IPS-NIHi7 (cell line): ENCODE results near the gene SLC3A2.

Source experiments
- DNase-seq: peaks from one replicate; pipeline ENCODE4 v3.0.0; 2012; ENCODE audit warnings: mixed read lengths; ENCODE audit errors: extremely low spot score

Gene SLC3A2

DNA sequence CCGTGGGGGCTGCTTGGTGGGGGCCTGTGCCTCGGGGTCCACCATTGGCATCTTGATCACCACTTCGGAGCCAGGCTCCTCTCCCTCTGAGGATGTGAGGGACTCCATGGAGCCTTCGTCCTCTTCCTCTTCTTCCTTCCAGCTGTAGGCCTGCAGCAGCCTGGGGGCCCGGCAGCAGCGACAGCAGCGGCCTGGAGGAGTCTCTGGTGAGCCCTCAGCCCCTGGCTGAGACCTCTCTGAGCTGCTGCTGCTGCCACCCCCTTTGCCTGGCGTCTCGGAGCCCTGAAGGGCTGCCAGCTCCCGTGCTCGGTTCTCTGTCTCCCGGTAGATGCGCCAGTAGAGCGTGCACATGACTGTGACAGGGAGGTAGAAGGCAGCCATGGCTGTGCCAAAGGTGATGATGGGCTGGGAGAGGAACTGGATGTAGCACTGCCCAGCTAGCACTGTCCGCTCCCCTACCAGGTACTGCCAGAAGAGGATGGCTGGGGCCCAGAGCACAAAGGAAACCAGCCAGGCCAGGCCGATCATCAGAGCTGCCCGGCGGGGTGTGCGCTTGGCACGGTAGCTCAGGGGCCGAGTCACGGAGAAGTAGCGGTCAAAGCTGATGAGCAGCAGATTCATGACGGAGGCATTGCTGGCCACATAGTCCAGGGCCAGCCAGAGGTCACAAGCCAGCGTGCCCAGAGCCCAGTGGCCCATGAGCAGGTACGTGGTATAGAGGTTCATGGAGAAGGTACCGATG is 29.6 kb downstream of the SLC3A2 start:
- no peak for DNase-seq

GRCh38 chr11:62911137-62912130 is 30.7 kb downstream of the SLC3A2 start:
- DNase-seq = no peak

- DNase-seq = no peak
These were observed 31.6 kb downstream of the SLC3A2 start for GRCh38 chr11:62912268-62912667.

DNA sequence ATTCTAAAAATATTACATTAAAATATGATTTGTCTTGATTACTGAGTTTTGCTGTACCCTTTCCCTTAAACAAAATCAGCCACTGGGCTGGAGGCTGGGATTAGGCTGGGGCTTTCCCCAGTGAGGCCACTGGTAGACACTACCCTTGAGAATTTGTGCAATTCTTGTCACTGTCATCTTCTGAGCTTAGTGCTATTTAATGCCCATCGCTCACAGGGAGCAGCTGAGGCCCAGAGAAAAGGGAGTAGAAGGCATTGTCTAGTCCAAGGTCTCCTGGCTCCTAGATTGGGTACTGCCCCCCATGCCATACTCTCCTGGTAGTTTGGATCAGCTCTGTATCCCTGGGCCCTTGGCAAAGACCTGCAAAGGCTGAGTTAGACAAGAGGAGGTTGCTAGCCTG is 33.7 kb downstream of the SLC3A2 start:
- DNase-seq = no peak

DNA sequence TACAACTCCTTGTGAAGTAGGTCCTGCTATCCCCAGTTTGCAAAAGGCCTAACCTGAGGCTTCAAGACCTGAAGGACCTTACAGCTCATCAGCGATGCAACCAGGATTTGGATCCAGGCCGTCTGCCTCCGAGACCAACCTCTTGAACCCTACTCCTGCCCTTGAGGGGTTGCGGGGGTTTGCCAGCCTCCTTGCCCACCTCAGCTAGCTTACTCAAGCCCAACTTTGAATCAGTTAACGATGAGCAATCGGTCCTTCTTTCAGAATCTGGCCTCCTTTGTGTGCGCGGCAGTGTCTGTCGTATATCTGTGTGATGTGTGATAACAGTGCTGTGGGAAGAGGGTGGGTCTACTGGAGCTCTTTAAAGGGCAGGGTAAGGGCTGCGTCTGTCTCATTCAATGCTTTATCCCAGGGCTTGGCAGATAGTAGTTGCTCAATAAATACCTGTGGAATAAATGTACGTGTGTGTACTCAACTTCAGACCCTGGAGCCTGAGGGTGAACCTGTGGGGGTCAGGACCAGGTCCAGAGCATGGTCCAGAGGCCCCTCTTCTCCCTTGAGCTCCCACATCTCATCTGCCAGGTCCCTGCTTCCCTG is 37.3 kb downstream of the SLC3A2 start:
- no peak for DNase-seq

GRCh38 chr11:62918531-62918930 is 37.8 kb downstream of the SLC3A2 start:
- no peak for DNase-seq

- no peak for DNase-seq
These were observed 38.8 kb downstream of the SLC3A2 start for GRCh38 chr11:62919476-62919875.

GRCh38 chr11:62919898-62920640 is 39.4 kb downstream of the SLC3A2 start:
- DNase-seq = no peak

DNA sequence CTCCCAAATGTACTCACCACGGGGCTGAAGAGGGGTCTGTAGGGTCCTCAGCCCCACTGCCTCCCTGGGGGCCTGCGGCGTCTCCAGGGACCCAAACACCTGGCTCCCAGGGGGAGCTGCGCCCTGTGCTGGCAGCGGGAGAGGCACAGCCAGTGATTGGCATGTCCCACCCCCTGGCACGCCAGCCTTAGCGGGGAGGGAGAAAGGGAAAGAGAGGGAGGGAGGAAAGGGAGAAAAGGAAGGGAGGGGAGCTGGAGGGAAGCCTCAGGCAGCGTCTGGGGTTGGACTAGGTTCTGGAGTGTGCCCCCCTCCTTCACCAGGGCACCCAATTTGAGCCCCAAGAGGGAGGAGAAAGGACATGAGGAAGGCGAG is 40.5 kb downstream of the SLC3A2 start, which contains the start of gene CHRM1:
TSS of gene CHRM1 (minus strand) at position 163 of the 372 bp plus-strand sequence. CDS start 10,263 bp downstream, outside the sequence.
- DNase-seq = no peak

GRCh38 chr11:62921573-62922188 is 41.0 kb downstream of the SLC3A2 start:
- no peak for DNase-seq

DNA sequence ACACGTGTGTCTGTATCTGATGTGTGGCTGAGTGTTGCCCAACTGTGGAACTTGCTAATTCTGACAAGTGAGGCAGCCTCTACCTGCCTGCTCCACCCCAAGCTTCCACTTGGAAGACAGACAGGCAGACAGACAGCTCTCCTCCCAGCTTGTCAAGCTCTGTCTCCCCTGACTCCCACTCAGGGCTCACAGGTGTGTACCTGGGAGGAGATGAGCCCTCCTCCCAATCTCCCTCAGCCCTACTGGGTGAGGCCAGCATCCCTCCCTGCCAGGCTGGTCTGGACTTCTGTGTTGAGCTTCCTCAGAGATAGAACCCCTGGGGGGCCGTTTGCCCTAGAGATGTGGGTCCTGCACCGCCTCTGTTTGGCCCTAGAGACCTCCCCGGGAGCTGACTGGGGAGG is 41.5 kb downstream of the SLC3A2 start:
- no peak for DNase-seq

GRCh38 chr11:62922653-62923431 is 42.1 kb downstream of the SLC3A2 start:
- peak; percentile 65 for DNase-seq

DNA sequence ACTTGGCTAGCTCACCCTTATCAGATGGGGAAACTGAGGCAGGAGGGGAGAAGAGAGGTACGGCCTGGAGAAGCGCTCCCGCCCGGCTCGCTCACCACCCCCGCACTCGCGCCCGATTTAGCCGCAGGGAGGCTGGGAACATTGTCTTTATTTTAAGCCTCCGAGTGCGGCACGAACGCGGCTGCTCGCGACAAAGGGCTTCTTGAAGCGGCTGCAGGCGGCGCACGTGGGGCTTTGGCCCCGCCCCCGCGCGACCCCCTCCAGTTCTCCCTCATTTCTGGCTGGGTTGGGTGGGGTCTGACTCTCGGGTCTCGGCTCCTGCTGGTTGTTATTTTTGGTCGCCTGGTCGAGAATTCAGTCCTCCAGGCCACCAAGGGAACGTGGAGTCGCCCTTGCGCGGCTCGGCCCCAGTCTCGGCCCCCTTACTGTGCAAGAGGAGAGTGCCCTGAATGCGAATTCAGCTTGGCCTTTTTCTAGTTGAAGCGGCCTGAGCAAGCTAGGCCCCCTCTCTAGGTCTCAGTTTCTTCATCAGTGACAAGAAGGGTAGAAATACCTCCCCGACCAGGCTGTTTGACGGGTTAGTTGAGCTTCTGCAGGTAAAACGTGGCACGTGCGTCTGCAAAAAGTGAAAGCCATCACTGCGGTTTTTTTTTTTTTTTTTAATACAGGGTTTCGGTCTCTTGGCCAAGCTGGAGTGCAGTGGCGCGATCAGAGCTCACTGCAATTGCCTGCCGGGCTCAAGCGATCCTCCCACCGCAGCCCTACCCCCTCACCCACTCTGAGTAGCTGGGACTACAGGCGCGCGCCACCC is 43.1 kb downstream of the SLC3A2 start:
- DNase-seq = no peak

- peak; percentile 69 for DNase-seq
These were observed 44.6 kb downstream of the SLC3A2 start for GRCh38 chr11:62925308-62925707.

DNA sequence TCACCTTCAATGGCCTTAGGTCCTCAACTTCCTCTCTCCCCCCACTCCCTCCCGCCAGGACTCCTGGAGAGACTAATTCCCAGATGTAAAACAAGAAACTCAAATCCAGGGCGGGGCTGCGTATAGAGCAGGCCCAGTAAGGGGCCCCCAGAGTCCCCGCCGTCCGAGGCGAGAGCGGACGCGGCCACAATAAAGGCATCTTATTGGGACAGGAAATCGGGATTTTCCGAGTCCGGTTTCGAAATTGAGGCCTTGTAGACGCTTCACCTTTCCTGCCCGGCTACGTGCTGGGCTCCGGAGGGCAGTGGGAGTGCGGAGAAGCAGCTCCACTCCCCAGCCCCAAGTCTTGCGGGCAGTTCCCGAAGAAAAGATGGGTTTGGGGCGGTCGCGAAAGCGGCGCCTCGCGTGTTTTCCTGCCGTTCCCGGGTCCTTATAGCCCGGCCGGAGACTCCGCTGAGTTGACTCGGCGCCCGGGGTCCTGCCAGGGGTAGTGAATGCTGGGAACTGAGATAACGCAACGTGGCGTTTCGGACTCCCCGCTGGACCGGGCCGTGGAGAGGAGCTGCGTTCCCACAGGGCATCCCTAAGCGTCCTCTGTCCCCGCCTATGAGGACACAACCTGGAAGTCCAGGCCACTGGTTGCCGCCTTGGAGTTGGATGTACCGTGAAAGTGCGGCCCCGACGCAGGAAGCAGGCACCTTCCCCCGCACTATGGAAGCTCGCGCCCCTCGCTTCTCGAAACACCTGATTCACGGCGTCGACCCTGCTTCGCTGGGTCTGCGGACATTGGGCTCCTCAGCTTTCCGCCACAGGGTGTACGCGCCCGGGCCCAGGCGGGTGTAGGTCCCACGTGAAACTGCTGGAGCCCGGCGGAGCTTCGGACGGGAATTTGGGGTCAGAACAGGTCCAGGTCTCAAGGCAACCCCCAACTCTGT is 45.3 kb downstream of the SLC3A2 start:
- DNase-seq = no peak

DNA sequence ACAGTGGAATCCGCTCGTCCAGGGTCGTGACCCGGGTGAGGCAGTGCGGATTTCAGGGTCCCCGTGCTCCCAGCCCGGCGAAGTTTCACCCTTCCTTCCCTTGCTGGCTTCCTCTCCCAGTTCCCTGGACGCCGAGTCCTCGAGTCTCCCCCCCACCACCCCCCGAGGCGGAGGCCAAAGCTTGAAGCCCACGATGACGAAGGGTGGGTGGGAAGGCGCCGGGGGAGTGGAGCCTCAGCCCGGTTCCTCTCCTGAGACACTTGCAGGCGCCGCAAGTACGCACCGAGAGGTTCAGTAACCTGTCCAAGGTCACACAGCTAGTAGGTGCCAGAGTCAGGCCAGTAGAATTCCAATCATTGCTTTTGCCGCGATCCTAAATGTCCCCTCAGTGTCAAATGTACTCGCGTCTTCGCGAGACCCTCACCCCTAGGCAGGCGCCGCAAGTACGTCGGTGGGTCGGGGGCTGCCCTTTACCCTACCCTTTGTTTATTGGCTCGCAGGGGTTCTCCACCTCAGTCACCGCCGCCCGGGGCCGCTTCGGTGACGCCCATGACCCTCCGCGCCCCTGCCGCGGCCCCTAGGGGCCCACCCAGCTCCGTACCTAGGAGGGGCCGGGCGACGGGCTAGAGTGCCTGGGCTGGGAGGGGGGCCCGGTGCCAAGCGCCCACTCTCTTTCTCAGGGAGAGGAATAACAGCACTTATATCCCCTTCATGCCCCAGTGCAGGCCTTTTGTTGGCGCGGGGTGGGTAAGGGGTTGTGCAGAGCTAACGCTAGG is 46.2 kb downstream of the SLC3A2 start:
- DNase-seq = no peak

DNA sequence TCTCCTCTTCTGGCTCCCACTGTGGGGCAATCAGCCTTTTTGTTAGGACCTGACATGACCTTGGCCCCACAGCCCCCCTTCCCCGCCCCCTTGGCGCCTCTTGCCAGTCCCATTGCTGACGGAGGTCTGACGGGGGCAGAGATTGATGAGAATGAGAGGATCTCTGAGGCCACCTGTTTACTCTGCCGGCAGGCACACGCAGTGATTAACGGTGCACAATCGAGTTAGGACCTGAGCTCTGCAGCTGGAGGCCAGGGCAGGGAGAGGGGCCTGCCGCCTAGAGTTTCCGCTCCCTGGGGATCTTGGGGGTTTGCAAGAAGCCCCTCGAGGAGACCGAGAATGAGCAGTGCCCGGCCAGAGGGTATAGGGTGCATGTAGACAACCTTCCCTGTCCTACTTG is 47.3 kb downstream of the SLC3A2 start:
- no peak for DNase-seq

- no peak for DNase-seq
These were observed 49.5 kb downstream of the SLC3A2 start for GRCh38 chr11:62930157-62930556.
